ENCODE data around the gene CHGA.

GRCh38 chr14:92943855-92944570 is 21.1 kb downstream of the CHGA start:
- TF ChIP-seq CTCF (IDR thresholded peaks at IDR 0.05; ENCODE audit: low read depth, low read length, poor library complexity, severe bottlenecking) (no peak), EZH2phosphoT487 (IDR thresholded peaks at IDR 0.05; ENCODE audit: borderline replicate concordance, low read length) (no peak)

All from DOHH2 (cell line).